T-helper 1 cell (primary cell): ENCODE results near the gene S1PR3.

Experiments used
- DNase-seq, 5 donors: peaks; one replicate each; pipeline ENCODE4 v3.0.0-alpha.2; 2012 to 2020

S1PR3 gene

GRCh38 chr9:89010056-89010455 lies 18.8 kb downstream of the S1PR3 start:
- DNase-seq, result no peak

DNA sequence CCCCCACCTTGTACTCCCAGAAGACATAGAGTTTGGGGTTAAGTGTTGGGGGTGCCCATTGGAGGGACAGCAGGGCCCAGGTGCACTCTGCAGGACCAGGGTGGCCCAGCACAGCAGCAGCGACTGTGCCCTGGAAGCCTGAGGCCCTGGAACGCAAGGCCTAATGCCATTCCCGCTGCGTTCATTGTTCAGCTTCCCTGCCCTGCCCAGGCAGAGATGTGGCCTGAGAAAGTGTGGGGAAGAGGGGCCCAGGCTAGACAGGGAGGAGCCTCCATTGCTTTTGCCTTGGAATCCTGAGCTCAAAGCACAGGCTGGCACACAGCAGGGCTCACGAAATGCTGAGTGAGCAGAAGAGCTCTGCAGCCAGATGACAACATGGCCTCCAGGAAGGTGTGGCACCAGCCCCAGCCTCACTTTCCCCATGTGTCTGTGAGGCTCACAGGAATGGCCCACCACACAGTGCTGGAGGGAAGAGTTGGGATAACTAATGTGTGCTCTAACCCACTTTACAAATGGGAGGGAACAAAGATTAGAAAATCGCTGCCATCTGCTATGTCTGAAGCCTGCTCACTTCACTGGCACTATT lies 19.4 kb downstream of the S1PR3 start:
- no peak for DNase-seq

GRCh38 chr9:89011683-89012082 lies 20.4 kb downstream of the S1PR3 start:
- DNase-seq, result no peak

DNA sequence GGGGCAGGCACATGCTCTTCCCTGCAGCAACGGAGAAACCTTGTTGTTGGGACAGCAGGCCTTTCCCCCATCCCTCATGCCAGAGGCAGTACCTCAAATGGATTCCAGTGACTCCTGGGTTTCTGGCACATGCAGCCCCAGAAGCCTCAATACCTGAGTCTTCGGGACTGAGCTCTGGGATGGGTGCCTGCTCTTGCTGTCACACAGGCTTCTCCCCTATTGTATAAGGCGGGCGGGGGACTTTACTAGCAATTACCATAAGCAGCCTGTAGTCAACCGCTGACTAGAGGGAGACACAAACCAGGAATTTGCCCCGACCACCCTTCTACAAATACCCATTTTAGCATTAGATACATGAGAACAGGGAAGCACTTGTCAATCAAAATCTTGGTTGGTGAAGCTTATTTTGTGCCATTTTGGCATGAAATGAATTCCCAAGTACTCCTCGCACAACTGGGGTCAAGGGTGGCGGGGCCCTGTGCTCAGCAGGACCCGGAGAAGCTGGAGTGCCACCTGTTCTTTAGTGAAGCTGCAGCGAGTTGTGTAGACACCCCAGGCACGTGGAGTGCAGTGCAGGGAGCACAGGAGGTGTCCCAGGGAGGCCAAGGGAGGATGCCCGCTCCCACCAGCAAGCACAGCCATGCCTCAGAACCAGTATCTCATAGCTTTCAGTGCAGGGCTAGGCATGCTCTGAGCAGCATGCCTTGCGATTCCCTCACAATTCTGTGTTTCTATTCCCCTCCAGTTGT lies 21.2 kb downstream of the S1PR3 start:
- DNase-seq, result no peak

DNA sequence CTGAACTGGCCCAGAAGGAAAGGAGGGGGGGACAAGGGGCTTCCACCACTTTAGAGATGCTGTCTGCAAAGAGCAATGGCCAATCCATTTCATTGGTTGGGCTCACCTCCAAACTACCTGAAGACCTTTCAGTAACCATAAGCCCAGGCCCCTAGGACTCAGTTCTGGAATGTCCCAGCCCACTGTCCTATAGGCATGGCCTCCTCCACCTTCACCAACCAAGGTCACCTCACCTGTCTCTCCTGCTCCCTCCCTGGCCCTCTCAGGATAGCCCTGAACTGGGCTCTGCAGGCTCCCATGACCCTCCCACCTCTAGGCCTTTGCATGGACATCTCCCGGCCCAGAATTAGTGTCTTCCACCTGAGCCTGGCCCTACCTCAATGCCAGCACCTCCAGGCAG lies 22.4 kb downstream of the S1PR3 start:
- DNase-seq, result no peak

DNA sequence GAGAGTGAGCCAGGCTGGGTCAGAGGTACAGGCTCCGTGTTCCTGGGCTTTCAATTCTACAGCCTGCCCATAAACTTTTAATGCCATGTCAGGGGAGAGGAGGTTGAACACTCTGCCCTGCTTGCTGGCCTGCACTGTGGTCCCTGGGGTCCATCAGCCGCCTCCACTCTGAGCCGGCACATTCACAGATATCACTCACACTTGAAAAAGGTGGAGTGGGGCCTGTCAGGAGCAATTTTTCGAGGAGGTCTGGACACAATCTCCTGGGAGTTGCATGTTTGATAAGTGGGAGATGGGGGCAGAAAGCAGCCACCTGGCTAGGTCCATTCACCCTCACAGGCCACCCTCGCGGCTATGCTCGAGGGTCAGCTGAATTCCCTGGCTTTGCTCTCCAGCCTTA lies 22.9 kb downstream of the S1PR3 start:
- DNase-seq, result no peak

DNA sequence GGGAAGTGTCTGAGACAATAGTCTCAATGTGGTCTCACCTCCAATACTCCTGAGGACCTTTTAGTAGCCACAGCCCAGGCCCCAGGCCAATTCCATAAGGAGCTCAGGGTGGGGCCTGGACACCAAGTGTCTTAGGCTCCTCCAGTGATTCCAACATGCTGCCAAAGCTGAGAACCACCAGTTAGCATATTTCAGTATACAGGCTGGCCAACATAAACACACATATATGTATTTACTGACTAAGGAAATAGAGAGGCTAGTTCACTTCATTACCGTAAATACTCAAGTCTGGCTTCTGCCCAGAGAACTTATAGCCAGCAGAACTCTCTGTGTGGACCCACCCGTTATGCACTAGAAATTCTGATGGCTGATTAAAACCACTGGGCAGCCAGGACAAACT lies 24.1 kb downstream of the S1PR3 start:
- no peak for DNase-seq

- DNase-seq, result no peak
Measured at GRCh38 chr9:89020754-89021153, 29.5 kb downstream of the S1PR3 start.

DNA sequence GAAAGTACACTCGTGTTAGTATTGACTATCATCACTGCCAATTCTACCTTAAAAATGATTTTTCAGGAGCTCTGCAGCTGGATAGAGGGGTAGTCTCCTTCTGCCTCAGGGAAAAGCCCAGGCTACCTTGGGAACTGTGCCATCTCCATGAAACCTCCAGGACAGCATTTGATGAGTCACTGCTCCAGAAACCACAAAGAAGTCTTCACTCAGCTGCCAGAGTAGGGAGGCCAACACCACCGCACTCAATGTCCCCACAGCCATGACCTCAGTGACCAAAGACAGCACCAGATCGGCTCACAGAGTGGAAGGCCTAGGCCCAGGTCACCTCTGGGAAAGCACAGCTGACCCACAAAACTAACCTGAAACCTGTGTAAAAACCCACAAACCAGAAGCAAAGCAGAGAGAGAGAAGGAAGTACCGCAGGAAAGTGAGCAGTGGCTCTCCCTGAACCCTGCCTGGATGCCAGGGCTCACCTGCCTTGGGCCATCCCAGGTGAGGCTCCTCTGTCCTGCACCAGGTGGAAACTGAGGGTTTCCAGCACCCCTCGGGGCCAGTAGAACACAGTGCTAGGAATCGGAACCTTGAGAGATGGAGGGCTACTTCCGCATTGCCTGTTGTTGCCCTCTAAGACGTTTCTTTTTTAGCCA lies 30.0 kb downstream of the S1PR3 start:
- DNase-seq, result no peak

- no peak for DNase-seq
Measured at GRCh38 chr9:89022001-89022759, 30.9 kb downstream of the S1PR3 start.

- no peak for DNase-seq
Measured at GRCh38 chr9:89022902-89023301, 31.6 kb downstream of the S1PR3 start.

DNA sequence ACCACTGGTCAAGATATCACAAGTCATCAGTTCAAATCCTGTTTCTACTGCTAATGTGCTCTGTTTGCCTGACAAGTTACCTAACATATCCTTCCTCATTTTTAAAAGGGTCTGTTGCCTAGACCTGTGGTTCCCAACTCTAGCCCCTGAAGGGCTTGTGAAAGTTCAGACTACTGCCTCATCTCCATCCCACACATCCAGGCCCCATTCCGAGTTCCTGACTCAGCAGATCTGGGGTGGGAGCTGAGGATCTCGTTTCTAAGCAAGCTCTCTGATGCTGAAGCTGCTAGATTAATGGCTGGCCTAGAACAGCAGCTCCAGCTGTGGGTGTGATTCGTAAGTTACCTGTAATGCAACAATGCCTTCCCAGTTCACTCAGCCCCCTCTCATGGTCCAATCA lies 32.5 kb downstream of the S1PR3 start:
- DNase-seq, result no peak

DNA sequence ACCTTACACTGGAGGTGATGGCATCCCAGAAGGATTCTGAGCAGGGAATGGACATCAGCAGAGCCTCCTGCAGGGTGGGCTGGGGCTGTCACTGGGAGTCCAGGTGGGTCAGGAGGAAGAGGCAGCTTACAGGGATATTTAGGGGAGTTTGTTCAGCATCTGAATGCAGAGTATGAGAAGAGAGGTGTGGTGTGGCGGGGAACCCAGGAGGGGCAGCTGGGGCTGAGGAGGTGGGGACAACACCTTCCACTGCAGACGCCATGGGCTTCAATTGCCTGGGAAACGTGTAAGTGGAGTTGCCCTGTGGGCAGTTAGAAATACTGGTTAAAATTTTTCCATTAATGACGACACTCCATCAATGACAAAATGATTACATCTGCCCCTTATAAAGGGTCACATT lies 33.5 kb downstream of the S1PR3 start:
- DNase-seq, result no peak

GRCh38 chr9:89025553-89025952 lies 34.3 kb downstream of the S1PR3 start:
- no peak for DNase-seq

- no peak for DNase-seq
Measured at GRCh38 chr9:89026876-89027275, 35.6 kb downstream of the S1PR3 start.

DNA sequence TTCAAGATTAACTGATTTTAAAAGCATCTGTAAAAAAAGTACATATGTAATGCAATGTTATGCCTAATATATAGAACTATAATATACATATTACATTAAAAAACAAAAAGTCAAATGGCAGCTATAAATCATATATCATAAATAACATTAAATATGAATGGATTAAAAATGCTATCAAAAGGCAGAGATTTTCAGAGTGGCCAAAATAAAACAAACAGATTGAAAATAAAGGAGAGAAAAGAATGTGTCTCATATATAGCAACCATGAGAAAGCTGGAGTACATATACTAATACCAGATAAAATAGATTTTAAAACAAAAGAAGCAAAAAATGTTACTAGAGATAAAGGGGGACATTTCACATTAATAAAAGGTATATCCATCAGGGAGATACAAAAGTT lies 38.5 kb downstream of the S1PR3 start:
- DNase-seq, result no peak

DNA sequence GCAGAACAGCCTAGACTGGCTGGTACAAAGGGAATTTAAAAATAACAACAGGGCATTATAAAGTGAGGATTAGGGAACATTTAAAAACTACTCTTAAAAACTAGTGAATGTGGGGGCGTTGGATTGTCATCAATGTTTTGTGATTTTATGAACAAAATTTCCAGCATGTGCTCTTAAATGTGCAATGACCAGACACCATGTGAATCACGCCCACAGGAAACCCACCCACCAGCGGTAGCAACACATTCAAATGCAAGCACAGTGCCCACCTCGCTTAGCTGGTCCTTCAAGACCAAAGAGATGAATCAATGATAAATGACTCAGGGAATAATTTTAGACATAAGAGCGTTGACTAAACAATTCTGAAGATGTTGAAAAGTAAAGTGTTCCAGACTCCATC lies 40.9 kb downstream of the S1PR3 start:
- no peak for DNase-seq

DNA sequence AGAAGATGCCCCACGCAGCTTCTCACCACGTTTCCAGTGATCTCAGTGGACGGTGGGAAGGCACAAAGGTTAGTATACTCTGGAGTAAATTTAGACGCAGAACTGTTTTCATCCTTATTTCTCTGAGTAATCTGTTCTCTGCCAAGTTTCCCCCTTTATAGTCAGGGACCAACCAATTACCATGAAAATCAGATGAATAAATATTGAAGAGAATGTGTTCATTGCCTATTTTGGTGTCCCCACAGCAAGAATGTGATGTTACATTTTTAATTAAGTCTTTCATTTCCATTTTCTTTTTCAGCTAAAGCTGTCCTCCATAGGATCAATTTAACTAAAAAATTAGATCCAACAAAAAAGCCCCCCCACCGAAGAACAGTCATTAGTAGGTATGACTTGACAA lies 41.4 kb downstream of the S1PR3 start:
- no peak for DNase-seq

DNA sequence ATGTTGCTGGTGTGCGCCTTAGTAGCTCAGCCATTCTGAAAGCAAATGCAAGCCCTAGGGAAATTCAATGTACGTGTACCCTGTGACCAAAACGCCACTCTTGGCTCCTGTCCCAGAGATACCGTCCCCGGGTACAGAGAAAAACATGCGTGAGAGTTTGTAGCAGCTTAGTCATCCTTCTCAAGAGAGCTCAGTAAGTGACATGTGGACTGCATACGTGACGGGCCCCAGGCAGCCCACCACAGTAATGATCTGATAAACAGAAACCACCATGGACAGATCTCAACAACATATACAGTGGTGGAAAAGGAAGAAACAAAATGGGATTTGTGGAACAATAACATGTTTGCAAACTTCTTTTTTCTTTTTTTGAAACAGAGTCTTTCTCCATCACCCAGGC lies 45.1 kb downstream of the S1PR3 start:
- DNase-seq, result no peak

- no peak for DNase-seq
Measured at GRCh38 chr9:89036891-89037290, 45.6 kb downstream of the S1PR3 start.

DNA sequence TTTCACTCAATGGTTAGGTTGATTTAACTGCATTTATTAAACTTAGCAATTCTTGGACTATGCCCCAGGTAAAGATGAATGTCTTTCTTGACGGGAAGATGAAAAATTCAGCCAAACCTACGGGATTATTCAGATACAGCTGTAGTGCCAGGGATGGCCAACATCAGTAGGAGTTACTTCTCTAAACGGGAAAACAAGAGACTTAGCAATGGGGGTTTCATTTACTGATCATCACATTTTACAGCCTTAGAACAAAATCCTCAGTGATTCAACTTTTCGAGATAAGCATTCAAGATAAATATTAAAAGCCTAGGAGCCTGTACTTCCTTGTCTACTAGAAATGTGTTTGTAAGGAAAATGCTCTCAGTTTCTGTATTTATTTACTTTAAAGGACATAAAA lies 46.1 kb downstream of the S1PR3 start:
- no peak for DNase-seq

GRCh38 chr9:89037891-89038290 lies 46.6 kb downstream of the S1PR3 start:
- no peak for DNase-seq

GRCh38 chr9:89038382-89039103 lies 47.3 kb downstream of the S1PR3 start:
- no peak for DNase-seq
